Upper lobe of left lung (tissue), 6 donors: ENCODE measurements around the gene FADS6. TPM values are rescaled to one million over a fixed set of nuclear protein-coding genes. Genes with fewer than 3 reads are reported as not detected.

Source experiments
- ATAC-seq, 2 donors: fragments of 200-7000 bp; cut with Tn5 transposase; one replicate each; pipeline ENCODE4 v1.9.1; 2022; ENCODE audit warnings: mild to moderate bottlenecking in 2 of 2, moderate library complexity in 2 of 2; ENCODE audit not compliant: low FRiP score in 2 of 2
- DNase-seq, 2 donors: peaks; one replicate each; pipeline ENCODE4 v3.0.0-alpha.2; 2019 to 2020
- H3K27ac ChIP-seq, 4 donors: fragments of 200-600 bp; sonication (generic); one replicate each; pipeline ENCODE4 v1.5.1; 2016 to 2019
- H3K27me3 ChIP-seq, 4 donors: fragments of 200-600 bp; sonication (generic); one replicate each; pipeline ENCODE4 v1.5.1; 2017 to 2019
- H3K36me3 ChIP-seq, 4 donors: fragments of 200-600 bp; sonication (generic); one replicate each; pipeline ENCODE4 v1.5.1; 2016 to 2019
- H3K4me1 ChIP-seq, 4 donors: fragments of 200-600 bp; sonication (generic); one replicate each; pipeline ENCODE4 v1.5.1; 2018 to 2019
- H3K4me3 ChIP-seq, 4 donors: fragments of 200-600 bp; sonication (generic); one replicate each; pipeline ENCODE4 v1.5.1; 2017 to 2019; ENCODE audit warnings: mild to moderate bottlenecking in 2 of 4, moderate library complexity in 1 of 4
- H3K9me3 ChIP-seq, 4 donors: fragments of 200-600 bp; sonication (generic); one replicate each; pipeline ENCODE4 v1.5.1; 2018 to 2019
- EP300 ChIP-seq, 4 donors: sonication (generic); formaldehyde crosslinking; IDR thresholded peaks; one replicate each; pipeline ENCODE4 v1.5.1; 2017; ENCODE audit warnings: antibody characterized with exemption in 4 of 4, control low read depth in 2 of 4
- POLR2A ChIP-seq, 4 donors: fragments of 450-650 bp; IDR thresholded peaks; one replicate each; pipeline ENCODE4 v1.5.1; 2016 to 2017; ENCODE audit warnings: antibody characterized with exemption in 4 of 4, mild to moderate bottlenecking in 2 of 4
- POLR2AphosphoS5 ChIP-seq, 2 donors: sonication (generic); formaldehyde crosslinking; IDR thresholded peaks; one replicate each; pipeline ENCODE4 v1.5.1; 2017; ENCODE audit warnings: antibody characterized with exemption in 2 of 2
- WGBS, 2 donors: methylation state at CpG; one replicate each; pipeline ENCODE4 v1.1.5; 2017 to 2018; 5-methylcytosine and 5-hydroxymethylcytosine counted together
- total RNA-seq, 6 donors: library from RNA; depleted of rRNA in 4 of 6; stranded (reverse); fragments of >200 nt in 4 of 6; gene quantifications; one replicate each; pipeline versions ENCODE4 v1.1.0 to v1.2.1, GENCODE V29; 2016 to 2021
- TF ChIP-seq, protein P1 (sequence below), 6 experiments: fragments of 450-650 bp in 4 of 6; fragments of 200-600 bp in 2 of 6; sonication (generic) in 2 of 6; IDR thresholded peaks; one replicate each; pipeline ENCODE4 v1.5.1; 2016 to 2019; ENCODE audit warnings: antibody characterized with exemption in 6 of 6
- donor health status: DM: no; HTN: no; CAD: no; lungs with moderate emphysema.
- donor health status: DM: no; HTN: yes; CAD: no; lungs with severe emphysema.

Gene FADS6
- total RNA-seq, 6 donors from 2014 or later, result not detected

DNA sequence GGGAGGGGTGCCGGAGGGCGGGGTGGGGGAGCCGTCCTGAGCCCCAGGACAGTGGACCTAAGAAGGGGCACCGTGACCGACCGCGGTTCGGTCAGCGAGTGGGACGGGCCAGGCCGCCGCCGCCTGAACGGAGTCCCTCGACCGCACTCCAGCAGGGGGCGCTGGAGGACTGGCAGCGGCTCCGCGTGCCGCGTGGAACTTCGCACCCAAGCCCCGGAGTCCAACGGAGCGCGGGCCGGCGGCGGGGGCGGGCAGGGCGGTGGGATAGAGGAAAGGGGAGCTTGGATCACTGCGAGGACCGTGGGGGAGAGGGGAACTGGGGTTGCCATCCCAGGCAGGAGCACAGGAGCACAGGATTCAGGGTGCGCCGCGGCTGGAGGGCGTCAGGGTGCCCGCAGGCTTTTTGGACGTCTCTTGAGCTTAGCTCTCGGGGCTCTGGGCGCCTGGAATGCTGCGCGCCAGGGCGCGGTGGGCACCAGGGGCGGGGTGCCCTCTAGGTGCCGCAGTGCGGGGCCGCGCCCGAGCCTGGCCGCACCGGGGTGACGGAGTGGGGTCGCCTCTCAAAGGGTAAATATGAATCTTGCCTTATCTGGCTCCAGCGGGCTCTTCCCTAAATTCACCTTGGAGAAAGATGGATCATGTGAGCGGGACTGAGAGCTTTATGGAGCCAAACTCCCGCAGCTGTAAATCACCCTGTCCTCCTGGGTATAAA lies 30.3 kb upstream of the FADS6 start:
- H3K27ac ChIP-seq, result no peak overlapping the region
- 0 to 4% methylated on average over 3 to 44 of the region's 59 CpGs for WGBS, 2 donors
- ATAC-seq (peak; percentile 64 to 86), DNase-seq (peak; percentile 73 to 94)
- peaks cover 22 to 23% (median 22%) of the 10 kb centered on the region in 4 donors for H3K4me1 ChIP-seq
- peak overlapping the region in 3 of 4 donors; percentile 23 to 43 (median 40) for H3K4me3 ChIP-seq
- TF ChIP-seq EP300 (IDR thresholded peaks at IDR 0.05) (no peak), POLR2AphosphoS5 (IDR thresholded peaks at IDR 0.05) (no peak)
- TF ChIP-seq, protein P1, sequence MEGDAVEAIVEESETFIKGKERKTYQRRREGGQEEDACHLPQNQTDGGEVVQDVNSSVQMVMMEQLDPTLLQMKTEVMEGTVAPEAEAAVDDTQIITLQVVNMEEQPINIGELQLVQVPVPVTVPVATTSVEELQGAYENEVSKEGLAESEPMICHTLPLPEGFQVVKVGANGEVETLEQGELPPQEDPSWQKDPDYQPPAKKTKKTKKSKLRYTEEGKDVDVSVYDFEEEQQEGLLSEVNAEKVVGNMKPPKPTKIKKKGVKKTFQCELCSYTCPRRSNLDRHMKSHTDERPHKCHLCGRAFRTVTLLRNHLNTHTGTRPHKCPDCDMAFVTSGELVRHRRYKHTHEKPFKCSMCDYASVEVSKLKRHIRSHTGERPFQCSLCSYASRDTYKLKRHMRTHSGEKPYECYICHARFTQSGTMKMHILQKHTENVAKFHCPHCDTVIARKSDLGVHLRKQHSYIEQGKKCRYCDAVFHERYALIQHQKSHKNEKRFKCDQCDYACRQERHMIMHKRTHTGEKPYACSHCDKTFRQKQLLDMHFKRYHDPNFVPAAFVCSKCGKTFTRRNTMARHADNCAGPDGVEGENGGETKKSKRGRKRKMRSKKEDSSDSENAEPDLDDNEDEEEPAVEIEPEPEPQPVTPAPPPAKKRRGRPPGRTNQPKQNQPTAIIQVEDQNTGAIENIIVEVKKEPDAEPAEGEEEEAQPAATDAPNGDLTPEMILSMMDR (IDR thresholded peaks at IDR 0.05), result peak; percentile 70 to 89 (median 79)
- peaks cover 0 to 46% (median 20%) of the 10 kb centered on the region in 4 donors for H3K27me3 ChIP-seq
- H3K9me3 ChIP-seq, result no peaks in the 10 kb centered on the region
- no peaks in the 10 kb centered on the region for H3K36me3 ChIP-seq

DNA sequence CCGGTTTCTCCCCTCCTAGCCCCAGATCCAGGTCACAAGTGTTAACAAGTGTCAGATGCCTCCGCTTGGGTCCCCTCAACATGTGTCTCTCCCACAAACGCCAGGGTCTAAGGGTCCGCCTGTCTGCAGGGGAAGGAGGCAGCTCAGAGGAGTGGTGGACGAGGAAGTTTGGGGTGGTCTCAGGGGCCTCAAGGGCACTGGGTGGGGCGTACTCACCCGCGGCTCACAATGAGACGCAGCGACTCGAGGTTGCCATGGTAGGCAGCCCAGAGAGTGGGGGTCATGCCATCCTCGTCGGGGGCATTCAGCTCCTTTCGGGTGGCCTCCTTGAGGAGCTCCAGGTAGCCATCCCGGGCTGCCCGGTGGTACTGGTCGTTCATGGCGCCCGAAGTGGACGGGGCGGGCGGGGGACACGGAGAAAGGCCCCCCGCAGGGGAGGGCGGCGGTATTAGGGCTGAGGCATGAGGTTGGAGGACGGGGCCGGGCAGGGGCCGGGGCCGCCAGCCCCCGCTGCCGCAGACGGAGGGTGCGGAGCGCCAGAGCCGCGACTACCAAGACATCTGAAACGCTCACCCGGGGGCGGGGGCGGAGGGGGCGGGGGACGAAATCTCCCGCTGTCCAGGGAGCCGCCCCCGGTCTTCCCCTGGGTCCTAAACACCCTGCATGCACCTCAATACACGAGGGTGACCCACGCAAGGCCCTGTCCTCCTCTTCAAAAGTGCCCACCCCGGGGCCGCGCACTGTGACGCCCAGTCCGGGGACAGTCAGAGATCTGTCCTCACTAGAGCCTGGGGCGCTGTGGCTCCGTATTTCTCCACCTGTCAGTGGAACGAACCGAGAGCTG lies 29.5 kb upstream of the FADS6 start, which contains the start of gene USH1G:
TSS of gene USH1G (minus strand) at position 562 of the 844 bp plus-strand sequence. CDS start at position 380, 182 bp downstream.
- 6 to 45% methylated on average over 5 to 43 of the region's 57 CpGs for WGBS, 2 donors
- no peak for TF ChIP-seq POLR2AphosphoS5 (IDR thresholded peaks at IDR 0.05)
- no peak for TF ChIP-seq EP300 (IDR thresholded peaks at IDR 0.05)
- TF ChIP-seq, protein P1 (IDR thresholded peaks at IDR 0.05), result no peak
- TF ChIP-seq POLR2A (IDR thresholded peaks at IDR 0.05), result no peak
- peak within 1 kb of the TSS in 3 of 4 donors; percentile 23 to 43 (median 40) for H3K4me3 ChIP-seq
- no peaks in the 10 kb centered on the region for H3K36me3 ChIP-seq
- peaks cover 22 to 23% (median 22%) of the 10 kb centered on the region in 4 donors for H3K4me1 ChIP-seq
- H3K9me3 ChIP-seq, result no peaks in the 10 kb centered on the region
- DNase-seq (peak in 1 of 2 donors; percentile 75), ATAC-seq (peak in 1 of 2 donors; percentile 12)
- no peak within 1 kb of the TSS for H3K27ac ChIP-seq
- H3K27me3 ChIP-seq, result peaks cover 0 to 46% (median 20%) of the 10 kb centered on the region in 4 donors

DNA sequence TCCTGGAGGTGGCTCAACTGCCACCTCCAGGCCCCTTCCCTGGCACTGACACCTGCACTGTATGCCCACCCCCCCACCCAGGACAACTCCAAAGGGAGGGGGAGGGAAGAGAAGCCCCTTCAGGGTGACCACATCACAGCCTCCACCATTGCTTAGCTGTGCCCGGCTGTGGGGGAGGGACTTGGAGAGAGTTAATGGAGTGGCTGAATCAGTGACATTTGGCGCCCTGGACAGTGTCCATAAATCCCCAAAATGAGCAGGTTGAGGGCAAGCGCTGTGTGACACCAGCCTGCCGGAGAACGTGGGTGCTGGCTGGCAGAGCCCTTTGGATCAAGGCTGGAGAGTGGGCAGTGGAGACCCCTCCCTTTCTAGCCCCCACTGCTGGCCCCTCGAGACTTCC lies 28.7 kb upstream of the FADS6 start:
- no peak for DNase-seq

DNA sequence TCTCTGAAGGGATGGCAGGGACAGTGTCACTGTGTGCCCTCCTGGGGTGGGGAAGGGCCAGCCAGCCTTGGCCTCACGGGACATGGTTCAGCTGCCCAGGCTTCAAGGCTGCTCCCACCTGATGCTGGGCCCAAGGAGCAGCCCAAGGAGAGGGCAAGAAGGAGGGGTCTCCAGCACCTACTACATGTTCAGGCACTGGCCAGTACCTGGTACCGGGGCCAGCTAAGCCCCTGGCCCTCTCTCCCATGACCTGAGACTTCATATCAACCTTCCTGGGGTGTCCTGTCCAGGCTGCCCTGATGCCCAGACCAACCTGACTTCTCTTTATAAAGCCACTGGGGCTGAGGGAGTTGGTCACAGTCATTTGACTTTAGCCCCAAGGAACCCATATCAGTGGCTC lies 28.3 kb upstream of the FADS6 start:
- 100% methylated on average over 1 to 2 of the region's 2 CpGs for WGBS, 2 donors
- Histone ChIP-seq H3K9me3 (no peaks in the 10 kb centered on the region), H3K27me3 (peaks cover 0 to 46% (median 20%) of the 10 kb centered on the region in 4 donors)

More for the DNA sequence above, 28.7 kb upstream of the FADS6 start:
- ATAC-seq, result no peak
- H3K9me3 ChIP-seq, result no peaks in the 10 kb centered on the region
- peaks cover 0 to 46% (median 20%) of the 10 kb centered on the region in 4 donors for H3K27me3 ChIP-seq
- H3K4me3 ChIP-seq, result no peak overlapping the region
- TF ChIP-seq, protein P1 (IDR thresholded peaks at IDR 0.05), result no peak
- TF ChIP-seq POLR2A (IDR thresholded peaks at IDR 0.05), result no peak
- TF ChIP-seq POLR2AphosphoS5 (IDR thresholded peaks at IDR 0.05), result no peak
- no peak for TF ChIP-seq EP300 (IDR thresholded peaks at IDR 0.05)
- WGBS, 2 donors, result 24 to 63% methylated on average over 5 to 6 of the region's 6 CpGs
- H3K27ac ChIP-seq, result no peak overlapping the region
- H3K36me3 ChIP-seq, result no peaks in the 10 kb centered on the region
- peaks cover 22 to 23% (median 22%) of the 10 kb centered on the region in 4 donors for H3K4me1 ChIP-seq

More for the DNA sequence above, 28.3 kb upstream of the FADS6 start:
- Histone ChIP-seq H3K4me3 (no peak overlapping the region), H3K4me1 (peaks cover 22 to 23% (median 22%) of the 10 kb centered on the region in 4 donors), H3K36me3 (no peaks in the 10 kb centered on the region), H3K27ac (no peak overlapping the region)
- DNase-seq (no peak), ATAC-seq (no peak)
- TF ChIP-seq EP300 (IDR thresholded peaks at IDR 0.05) (no peak), POLR2A (IDR thresholded peaks at IDR 0.05) (no peak), POLR2AphosphoS5 (IDR thresholded peaks at IDR 0.05) (no peak)
- TF ChIP-seq, protein P1 (IDR thresholded peaks at IDR 0.05), result no peak
